H9 (cell line): Measurements from ENCODE around the gene RIIAD1. TPM values are rescaled to one million over a fixed set of nuclear protein-coding genes. Genes with fewer than 3 reads are reported as not detected.
A peak's percentile ranks its signal among the peaks of the same experiment; 100 is the strongest.

Experiments used
- DNase-seq: peaks from one replicate; pipeline ENCODE4 v3.0.0-alpha.2; 2017
- H2AFZ ChIP-seq: one replicate; pipeline ENCODE4 v1.6.1; 2013; ENCODE audit warnings: mild to moderate bottlenecking, low read length, control low read depth, moderate library complexity
- H2AK5ac ChIP-seq: 2 replicates; pipeline ENCODE4 v1.6.1; 2013; ENCODE audit warnings: low read length, control low read depth, mixed read lengths; ENCODE audit not compliant: insufficient read length
- H2BK120ac ChIP-seq: one replicate; pipeline ENCODE4 v1.6.1; 2013; ENCODE audit warnings: low read depth, mild to moderate bottlenecking, low read length, control low read depth, inconsistent platforms; ENCODE audit not compliant: poor library complexity, severe bottlenecking
- H2BK12ac ChIP-seq: 2 replicates; pipeline ENCODE4 v1.6.1; 2013; ENCODE audit warnings: low read length, control low read depth, mixed read lengths, low read depth; ENCODE audit not compliant: insufficient read length
- H2BK15ac ChIP-seq: 2 replicates; pipeline ENCODE4 v1.6.1; 2013; ENCODE audit warnings: low read depth, low read length, control low read depth
- H2BK20ac ChIP-seq: one replicate; pipeline ENCODE4 v1.6.1; 2013; ENCODE audit warnings: low read depth, mild to moderate bottlenecking, low read length, control low read depth, inconsistent platforms; ENCODE audit not compliant: poor library complexity, severe bottlenecking
- H2BK5ac ChIP-seq: 2 replicates; pipeline ENCODE4 v1.6.1; 2013; ENCODE audit warnings: low read length, control low read depth, mixed read lengths; ENCODE audit not compliant: insufficient read length
- H3K14ac ChIP-seq: 2 replicates; pipeline ENCODE4 v1.6.1; 2013; ENCODE audit warnings: low read length, control low read depth; ENCODE audit not compliant: insufficient read depth
- H3K18ac ChIP-seq: 2 replicates; pipeline ENCODE4 v1.6.1; 2013; ENCODE audit warnings: low read depth, mild to moderate bottlenecking, mixed read lengths, low read length, control low read depth; ENCODE audit not compliant: insufficient read length
- H3K23ac ChIP-seq: 2 replicates; pipeline ENCODE4 v1.6.1; 2013; ENCODE audit warnings: low read length, control low read depth, mixed read lengths, low read depth; ENCODE audit not compliant: insufficient read length
- H3K23me2 ChIP-seq: 2 replicates; pipeline ENCODE4 v1.6.1; 2013; ENCODE audit warnings: low read depth, mild to moderate bottlenecking, mixed read lengths, low read length, control low read depth; ENCODE audit not compliant: insufficient read length, poor library complexity, severe bottlenecking
- H3K27ac ChIP-seq: 2 replicates; pipeline ENCODE4 v1.5.1; 2013; ENCODE audit warnings: low read length, control low read depth, mixed read lengths, low read depth; ENCODE audit not compliant: insufficient read length
- H3K27me3 ChIP-seq: 2 replicates; pipeline ENCODE4 v1.6.1; 2013; ENCODE audit warnings: low read length, control low read depth, inconsistent platforms; ENCODE audit not compliant: insufficient read depth
- H3K4ac ChIP-seq: 2 replicates; pipeline ENCODE4 v1.6.1; 2013; ENCODE audit warnings: low read depth, mild to moderate bottlenecking, control low read depth, inconsistent platforms, low read length, moderate library complexity
- H3K4me1 ChIP-seq: 2 replicates; pipeline ENCODE4 v1.6.1; 2013; ENCODE audit warnings: low read length, control low read depth, inconsistent platforms; ENCODE audit not compliant: insufficient read depth
- H3K4me2 ChIP-seq: 2 replicates; pipeline ENCODE4 v1.6.1; 2013; ENCODE audit warnings: low read length, control low read depth, mixed read lengths; ENCODE audit not compliant: insufficient read length, insufficient read depth
- H3K56ac ChIP-seq: 2 replicates; pipeline ENCODE4 v1.6.1; 2013; ENCODE audit warnings: low read depth, mild to moderate bottlenecking, mixed read lengths, low read length, control low read depth; ENCODE audit not compliant: insufficient read length
- H3K79me1 ChIP-seq: 2 replicates; pipeline ENCODE4 v1.6.1; 2013; ENCODE audit warnings: low read depth, mild to moderate bottlenecking, moderate library complexity, low read length, control low read depth, inconsistent platforms; ENCODE audit not compliant: insufficient read depth, poor library complexity, severe bottlenecking
- H3K79me2 ChIP-seq: 2 replicates; pipeline ENCODE4 v1.6.1; 2013; ENCODE audit warnings: low read length, control low read depth, inconsistent platforms; ENCODE audit not compliant: insufficient read depth
- H3K9ac ChIP-seq: 2 replicates; pipeline ENCODE4 v1.6.1; 2013; ENCODE audit warnings: low read length, control low read depth, mixed read lengths; ENCODE audit not compliant: insufficient read length; ENCODE audit errors: extremely low read depth
- H3K9me3 ChIP-seq: one replicate; pipeline ENCODE4 v1.6.1; 2013; ENCODE audit warnings: low read depth, low read length, inconsistent platforms; ENCODE audit not compliant: control insufficient read depth
- H3T11ph ChIP-seq: one replicate; pipeline ENCODE4 v1.6.1; 2013; ENCODE audit warnings: mild to moderate bottlenecking, low read length, control low read depth, inconsistent platforms
- H4K20me1 ChIP-seq: one replicate; pipeline ENCODE4 v1.6.1; 2013; ENCODE audit not compliant: control insufficient read depth, insufficient read length, insufficient read depth
- H4K5ac ChIP-seq: 2 replicates; pipeline ENCODE4 v1.6.1; 2013; ENCODE audit warnings: low read depth, mild to moderate bottlenecking, mixed read lengths, low read length, control low read depth; ENCODE audit not compliant: insufficient read length
- H4K8ac ChIP-seq: replicated peaks from 2 replicates; pipeline ENCODE4 v1.6.1; 2013; ENCODE audit warnings: low read length, control low read depth, mixed read lengths, low read depth; ENCODE audit not compliant: insufficient read length
- H4K91ac ChIP-seq: 2 replicates; pipeline ENCODE4 v1.6.1; 2013; ENCODE audit warnings: low read depth, mild to moderate bottlenecking, moderate library complexity, mixed read lengths, low read length, control low read depth; ENCODE audit not compliant: insufficient read length
- H3K27ac Mint-ChIP-seq, 3 experiments: 2 replicates in 2 of 3; 3 replicates in 1 of 3; pipeline ENCODE4 v1.8.0; 2020 to 2021; ENCODE audit warnings: mixed read lengths in 3 of 3, mild to moderate bottlenecking in 1 of 3, moderate library complexity in 1 of 3
- H3K27me3 Mint-ChIP-seq: 2 replicates; pipeline ENCODE4 v1.8.0; 2021; ENCODE audit warnings: low read depth, mild to moderate bottlenecking, moderate library complexity, mixed read lengths
- H3K36me3 Mint-ChIP-seq, 3 experiments: 2 replicates in 2 of 3; 3 replicates in 1 of 3; pipeline ENCODE4 v1.8.0; 2020 to 2021; ENCODE audit warnings: low read depth in 3 of 3, mixed read lengths in 3 of 3; ENCODE audit not compliant: insufficient read depth in 1 of 3
- H3K4me1 Mint-ChIP-seq, 2 experiments: 2 replicates each; pipeline ENCODE4 v1.8.0; 2020; ENCODE audit warnings: mixed read lengths in 2 of 2
- H3K4me3 Mint-ChIP-seq, 2 experiments: 2 replicates in 1 of 2; 3 replicates in 1 of 2; pipeline ENCODE4 v1.8.0; 2020 to 2021; ENCODE audit warnings: mild to moderate bottlenecking in 2 of 2, mixed read lengths in 2 of 2, moderate library complexity in 1 of 2
- H3K9me3 Mint-ChIP-seq, 2 experiments: 2 replicates in 1 of 2; 3 replicates in 1 of 2; pipeline ENCODE4 v1.8.0; 2020; ENCODE audit warnings: mild to moderate bottlenecking in 2 of 2, mixed read lengths in 2 of 2, moderate library complexity in 1 of 2
- WGBS: extraction: QIAGEN DNeasy Blood & Tissue Kit; methylation state at CpG from one replicate; pipeline ENCODE4 v1.1.7; 2013; ENCODE audit warnings: missing lambda C conversion rate, low lambda C conversion rate, mixed read lengths; ENCODE audit not compliant: insufficient read length; ENCODE audit errors: extremely low coverage; 5-methylcytosine and 5-hydroxymethylcytosine counted together
- total RNA-seq: library from RNA; stranded (reverse); gene quantifications from 2 replicates; pipeline ENCODE4 v1.2.1, GENCODE V29; 2021
- TF ChIP-seq, protein P1 (sequence below): fragments of 200-600 bp; sonication (generic); conservative IDR thresholded peaks from 3 replicates; pipeline ENCODE4 v1.8.0; 2021; ENCODE audit warnings: antibody characterized with exemption, mild to moderate bottlenecking

The RIIAD1 gene
- total RNA-seq, 1 experiment from 2014 or later: 1.4 TPM

DNA sequence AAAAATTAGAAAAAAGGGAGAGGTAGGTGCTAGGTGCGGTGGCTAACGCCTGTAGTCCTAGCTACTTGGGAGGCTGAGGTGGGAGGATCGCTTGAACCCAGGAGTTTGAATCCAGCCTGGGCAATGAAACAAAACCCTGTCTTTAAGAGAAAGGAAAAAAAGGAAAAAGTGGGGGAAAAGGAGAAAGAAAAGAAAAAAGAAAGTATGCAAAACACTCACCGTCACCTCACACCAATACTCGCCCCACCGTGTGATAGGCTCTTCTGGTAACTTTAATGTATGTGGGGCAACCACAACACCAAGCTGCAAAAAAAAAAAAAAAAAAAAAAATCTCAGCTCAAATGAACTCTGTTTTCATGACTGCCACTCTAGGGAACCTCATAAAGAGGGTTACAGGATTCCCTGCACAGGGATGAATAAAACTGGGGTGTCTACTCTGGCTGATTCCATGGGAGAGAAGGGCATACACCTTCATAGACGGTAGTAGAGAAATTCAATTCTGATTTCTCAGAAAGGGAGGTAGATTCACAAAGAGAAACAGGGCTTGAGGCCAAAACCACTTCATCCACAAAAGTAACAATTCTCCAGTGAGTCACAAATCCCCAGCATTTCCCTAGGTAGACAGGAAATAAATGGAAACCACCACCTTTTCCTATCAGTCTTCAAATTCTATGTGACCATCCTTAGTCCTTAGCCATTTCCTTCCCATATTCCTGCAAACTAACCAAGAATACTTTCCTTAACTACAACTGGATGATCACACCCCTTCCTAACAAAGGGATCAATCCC, 39.5 kb downstream of the RIIAD1 start:
- TF ChIP-seq, protein P1, sequence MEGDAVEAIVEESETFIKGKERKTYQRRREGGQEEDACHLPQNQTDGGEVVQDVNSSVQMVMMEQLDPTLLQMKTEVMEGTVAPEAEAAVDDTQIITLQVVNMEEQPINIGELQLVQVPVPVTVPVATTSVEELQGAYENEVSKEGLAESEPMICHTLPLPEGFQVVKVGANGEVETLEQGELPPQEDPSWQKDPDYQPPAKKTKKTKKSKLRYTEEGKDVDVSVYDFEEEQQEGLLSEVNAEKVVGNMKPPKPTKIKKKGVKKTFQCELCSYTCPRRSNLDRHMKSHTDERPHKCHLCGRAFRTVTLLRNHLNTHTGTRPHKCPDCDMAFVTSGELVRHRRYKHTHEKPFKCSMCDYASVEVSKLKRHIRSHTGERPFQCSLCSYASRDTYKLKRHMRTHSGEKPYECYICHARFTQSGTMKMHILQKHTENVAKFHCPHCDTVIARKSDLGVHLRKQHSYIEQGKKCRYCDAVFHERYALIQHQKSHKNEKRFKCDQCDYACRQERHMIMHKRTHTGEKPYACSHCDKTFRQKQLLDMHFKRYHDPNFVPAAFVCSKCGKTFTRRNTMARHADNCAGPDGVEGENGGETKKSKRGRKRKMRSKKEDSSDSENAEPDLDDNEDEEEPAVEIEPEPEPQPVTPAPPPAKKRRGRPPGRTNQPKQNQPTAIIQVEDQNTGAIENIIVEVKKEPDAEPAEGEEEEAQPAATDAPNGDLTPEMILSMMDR: no peak
- no peak for DNase-seq
- Histone ChIP-seq H2BK120ac (no peak overlapping the region), H2BK12ac (no peak overlapping the region), H3K56ac (no peak overlapping the region), H3K4ac (no peak overlapping the region), H3K23me2 (peaks cover 9% of the 10 kb centered on the region), H3K4me1 (no peaks in the 10 kb centered on the region; the same call in none of the 2 replicates), H3T11ph (no peak overlapping the region), H2AK5ac (no peak overlapping the region), H3K79me1 (no peaks in the 10 kb centered on the region), H3K18ac (no peak overlapping the region), H3K9ac (no peak overlapping the region), H4K20me1 (no peaks in the 10 kb centered on the region), H3K4me2 (no peak overlapping the region), H3K23ac (no peak overlapping the region), H3K79me2 (no peaks in the 10 kb centered on the region), H3K27me3 (no peaks in the 10 kb centered on the region), H2BK20ac (no peak overlapping the region), H4K8ac (no peak overlapping the region), H4K5ac (no peak overlapping the region), H3K14ac (no peak overlapping the region), H2BK5ac (no peak overlapping the region), H3K9me3 (no peaks in the 10 kb centered on the region), H2BK15ac (no peak overlapping the region), H3K27ac (no peak overlapping the region), H2AFZ (no peak overlapping the region), H4K91ac (no peak overlapping the region)
- peaks cover 22 to 40% (median 33%) of the 10 kb centered on the region in 3 experiments; a peak in 6 of 7 replicates for H3K36me3 Mint-ChIP-seq
- H3K9me3 Mint-ChIP-seq: no peaks in the 10 kb centered on the region
- no CpG with 5 or more reads among the region's 7 CpGs for WGBS
- no peak overlapping the region for H3K27ac Mint-ChIP-seq
- H3K4me1 Mint-ChIP-seq: peaks cover 9 to 12% of the 10 kb centered on the region in 2 experiments
- peak overlapping the region; percentile 34 to 58; a peak in 3 of 5 replicates for H3K4me3 Mint-ChIP-seq
- H3K27me3 Mint-ChIP-seq: no peaks in the 10 kb centered on the region
